ENCODE data around the gene GRIP2. TPM values are rescaled to one million over a fixed set of nuclear protein-coding genes. Genes with fewer than 3 reads are reported as not detected.

Gene GRIP2
- total and polyA plus RNA-seq, 9 of the 15 experiments (the other 6 are each of a cell fraction or from before 2014, with no cell fraction given), result 0.01 TPM; not detected in 7

DNA sequence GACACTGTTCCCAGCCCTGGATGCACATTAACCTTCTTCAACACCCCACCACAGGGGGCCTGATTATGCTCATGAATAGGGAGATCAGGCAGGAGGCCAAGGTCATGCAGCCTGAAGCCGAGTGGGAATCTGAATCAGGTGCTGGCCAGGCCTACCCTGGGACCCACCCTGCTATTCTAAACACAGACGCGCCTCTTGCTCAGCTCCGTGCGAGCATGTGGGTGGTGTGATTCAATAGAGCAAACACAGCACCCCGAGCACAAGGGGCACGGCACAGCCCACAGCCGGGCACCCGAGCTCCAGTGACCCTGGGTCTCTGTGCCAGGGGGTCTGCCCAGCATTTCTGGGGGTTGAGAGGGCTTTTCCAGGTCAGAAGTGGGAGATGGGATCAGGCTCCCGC lies 24.6 kb upstream of the GRIP2 start:
- H4K20me1 ChIP-seq (replicated peaks; ENCODE audit: control insufficient read depth, insufficient read depth, low read length), result peaks cover 10% of the 10 kb centered on the region; the same call in 1 of the 2 replicates
- no peak overlapping the region for H3K27ac ChIP-seq (ENCODE audit: extremely low read depth, low read depth, low read length)
- in situ Hi-C loops (cut with MboI), result no loop called here
- peaks cover 29 to 76% of the 10 kb centered on the region in 2 experiments for H3K27me3 ChIP-seq (ENCODE audit: control insufficient read depth in 2 of 2, insufficient read depth in 2 of 2, low read length in 2 of 2)
- no peak overlapping the region for H2AFZ ChIP-seq (ENCODE audit: low read depth, low read length)
- intact Hi-C loops (cut with micrococcal nuclease), result no loop called here
- ChIA-PET CTCF (ENCODE audit: low intra/inter-chr PET ratio) (no interaction called here), POLR2A (interaction anchor here (0.6 to 2.0 kb wide), 3 partner anchors 11 to 426 kb away, joined by 3 to 6 read pairs (median 3); no protein-coding TSS in a partner anchor)
- DNase-seq (ENCODE audit: extremely low read depth in 1 of 4, low spot score in 3 of 4) (no peak), FAIRE-seq (no peak), ATAC-seq (no peak)
- 1% methylated on average over 10 of the region's 10 CpGs for WGBS (ENCODE audit: insufficient coverage, low coverage, missing lambda C conversion rate)
- BruUV-seq (replicated peaks), result no TSS peak
- H3K79me2 ChIP-seq (ENCODE audit: control insufficient read depth, insufficient read depth, low read length), result no peaks in the 10 kb centered on the region
- no peak overlapping the region for H3K4me2 ChIP-seq (ENCODE audit: insufficient read depth, low read length)
- H3K36me3 ChIP-seq (ENCODE audit: control insufficient read depth, insufficient read depth, low read length), result no peaks in the 10 kb centered on the region
- H3K9me3 ChIP-seq (replicated peaks; ENCODE audit: control insufficient read depth, insufficient read depth, low read depth, low read length), result no peaks in the 10 kb centered on the region
- H3K9ac ChIP-seq (ENCODE audit: insufficient read depth in 1 of 2, low read depth in 2 of 2, low read length in 2 of 2), result no peak overlapping the region
- H3K9me1 ChIP-seq (ENCODE audit: control insufficient read depth, insufficient read depth, low read length), result no peaks in the 10 kb centered on the region
- peaks cover 0 to 3% of the 10 kb centered on the region in 2 experiments; a peak in 1 of 5 replicates for H3K4me1 ChIP-seq (replicated peaks in 1 of 2; ENCODE audit: control insufficient read depth in 2 of 2, insufficient read depth in 2 of 2, low read length in 2 of 2)
- H3K4me3 ChIP-seq, result no peak overlapping the region
- no peak for TF ChIP-seq MBD1 (CRISPR knock-in tag; IDR thresholded peaks at IDR 0.05)
- no peak for TF ChIP-seq ZEB2 (IDR thresholded peaks at IDR 0.05)
- no peak for TF ChIP-seq SMARCA5 (IDR thresholded peaks at IDR 0.05)
- TF ChIP-seq ASH1L (IDR thresholded peaks at IDR 0.05; ENCODE audit: borderline replicate concordance, low read depth, partially characterized antibody), result no peak
- TF ChIP-seq SPI1 (IDR thresholded peaks at IDR 0.05; ENCODE audit: borderline replicate concordance, low read depth, low read length), result no peak
- TF ChIP-seq ETS2 (tag; IDR thresholded peaks at IDR 0.05; ENCODE audit: borderline replicate concordance, poor library complexity, severe bottlenecking), result no peak
- no peak for TF ChIP-seq ZNF316 (IDR thresholded peaks at IDR 0.05)
- TF ChIP-seq CEBPG (CRISPR knock-in tag; IDR thresholded peaks at IDR 0.05), result no peak
- no peak for TF ChIP-seq CEBPG (tag; conservative IDR thresholded peaks at IDR 0.05 in 1 of 2, IDR thresholded peaks at IDR 0.05 in 1 of 2)
- TF ChIP-seq XRCC3 (IDR thresholded peaks at IDR 0.05), result no peak
- TF ChIP-seq SP1 (CRISPR knock-in tag; IDR thresholded peaks at IDR 0.05), result no peak
- TF ChIP-seq AFF4 (CRISPR knock-in tag; IDR thresholded peaks at IDR 0.05), result no peak
- TF ChIP-seq RERE (CRISPR knock-in tag; IDR thresholded peaks at IDR 0.05; ENCODE audit: borderline replicate concordance), result no peak

All from K562 (cell line).